ENCODE data around the gene MYO1H.

DNA sequence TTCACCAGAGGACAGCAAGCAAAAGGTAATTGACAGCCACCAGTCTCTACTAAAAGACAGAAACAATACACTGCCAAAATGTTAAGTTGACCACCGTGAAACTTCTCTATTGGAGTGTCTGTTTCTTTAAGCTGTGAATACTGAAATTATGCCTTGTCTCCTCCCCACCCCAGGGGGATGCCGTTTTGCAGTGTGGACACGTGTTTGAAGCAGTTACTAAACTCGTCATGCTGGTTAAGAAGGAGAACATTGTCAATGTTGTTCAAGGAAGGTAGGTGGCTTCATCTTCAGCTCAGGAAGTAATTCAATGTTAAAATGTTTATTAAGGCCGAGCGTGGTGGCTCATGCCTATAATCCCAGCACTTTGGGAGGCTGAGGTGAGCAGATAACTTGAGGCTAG is 96.6 kb downstream of the MYO1H start:
- TF ChIP-seq EZH2 (IDR thresholded peaks at IDR 0.05; ENCODE audit: borderline replicate concordance, low read length), result no peak
- TF ChIP-seq, protein P1, sequence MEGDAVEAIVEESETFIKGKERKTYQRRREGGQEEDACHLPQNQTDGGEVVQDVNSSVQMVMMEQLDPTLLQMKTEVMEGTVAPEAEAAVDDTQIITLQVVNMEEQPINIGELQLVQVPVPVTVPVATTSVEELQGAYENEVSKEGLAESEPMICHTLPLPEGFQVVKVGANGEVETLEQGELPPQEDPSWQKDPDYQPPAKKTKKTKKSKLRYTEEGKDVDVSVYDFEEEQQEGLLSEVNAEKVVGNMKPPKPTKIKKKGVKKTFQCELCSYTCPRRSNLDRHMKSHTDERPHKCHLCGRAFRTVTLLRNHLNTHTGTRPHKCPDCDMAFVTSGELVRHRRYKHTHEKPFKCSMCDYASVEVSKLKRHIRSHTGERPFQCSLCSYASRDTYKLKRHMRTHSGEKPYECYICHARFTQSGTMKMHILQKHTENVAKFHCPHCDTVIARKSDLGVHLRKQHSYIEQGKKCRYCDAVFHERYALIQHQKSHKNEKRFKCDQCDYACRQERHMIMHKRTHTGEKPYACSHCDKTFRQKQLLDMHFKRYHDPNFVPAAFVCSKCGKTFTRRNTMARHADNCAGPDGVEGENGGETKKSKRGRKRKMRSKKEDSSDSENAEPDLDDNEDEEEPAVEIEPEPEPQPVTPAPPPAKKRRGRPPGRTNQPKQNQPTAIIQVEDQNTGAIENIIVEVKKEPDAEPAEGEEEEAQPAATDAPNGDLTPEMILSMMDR (IDR thresholded peaks at IDR 0.05; ENCODE audit: low read length), result no peak
